Nephron progenitor cell (in vitro differentiated cells): ENCODE data around the gene VASH1.
"Not testable (repeated sequence)": the region's sequence is repeated elsewhere in the genome, so short reads cannot be mapped to it uniquely, and the experiment has no call there.

Experiments
- DNase-seq: peaks from one replicate; pipeline ENCODE4 v3.0.0; 2021
- H3K27ac Mint-ChIP-seq: 2 replicates; pipeline ENCODE4 v1.8.0; 2021; ENCODE audit warnings: mild to moderate bottlenecking, moderate library complexity, mixed read lengths
- H3K27me3 Mint-ChIP-seq: 2 replicates; pipeline ENCODE4 v1.8.0; 2021; ENCODE audit warnings: mild to moderate bottlenecking, low read depth, mixed read lengths; ENCODE audit not compliant: poor library complexity
- H3K36me3 Mint-ChIP-seq: 2 replicates; pipeline ENCODE4 v1.8.0; 2021; ENCODE audit warnings: low read depth, mixed read lengths
- H3K4me1 Mint-ChIP-seq: 2 replicates; pipeline ENCODE4 v1.8.0; 2021; ENCODE audit warnings: mixed read lengths
- H3K4me3 Mint-ChIP-seq: 2 replicates; pipeline ENCODE4 v1.8.0; 2021; ENCODE audit warnings: mild to moderate bottlenecking, moderate library complexity, mixed read lengths
- H3K9me3 Mint-ChIP-seq: 2 replicates; pipeline ENCODE4 v1.8.0; 2021; ENCODE audit warnings: mild to moderate bottlenecking, moderate library complexity, mixed read lengths
- CTCF ChIP-seq: fragments of 200-600 bp; sonication (generic); IDR thresholded peaks from 2 replicates; pipeline ENCODE4 v1.5.0; 2021; ENCODE audit warnings: antibody characterized with exemption

Gene VASH1

GRCh38 chr14:76729953-76730505, 31.2 kb upstream of the VASH1 start:
- no peak for DNase-seq
- no peak for TF ChIP-seq CTCF
- H3K4me3 Mint-ChIP-seq = no peak overlapping the region
- H3K27ac Mint-ChIP-seq = peak overlapping the region; percentile 2
- peaks cover 11% of the 10 kb centered on the region for H3K9me3 Mint-ChIP-seq
- H3K4me1 Mint-ChIP-seq = peaks cover 6% of the 10 kb centered on the region
- H3K27me3 Mint-ChIP-seq = peaks cover 19% of the 10 kb centered on the region
- no peaks in the 10 kb centered on the region for H3K36me3 Mint-ChIP-seq

- H3K4me3 Mint-ChIP-seq, H3K4me1 Mint-ChIP-seq, DNase-seq, H3K36me3 Mint-ChIP-seq, H3K27ac Mint-ChIP-seq: not testable (repeated sequence)
- Mint-ChIP-seq H3K9me3 (peaks cover 48% of the 10 kb centered on the region), H3K27me3 (peaks cover 16% of the 10 kb centered on the region)
Observed at GRCh38 chr14:76734501-76734900, 26.8 kb upstream of the VASH1 start.

- Mint-ChIP-seq H3K4me3 (no peak overlapping the region), H3K4me1 (no peaks in the 10 kb centered on the region), H3K27ac (no peak overlapping the region), H3K36me3 (peaks cover 19% of the 10 kb centered on the region), H3K9me3 (peaks cover 68% of the 10 kb centered on the region), H3K27me3 (peaks cover 21% of the 10 kb centered on the region)
- no peak for TF ChIP-seq CTCF
- DNase-seq = no peak
Observed at GRCh38 chr14:76736514-76736913, 24.8 kb upstream of the VASH1 start.

GRCh38 chr14:76741074-76741473, 20.2 kb upstream of the VASH1 start:
- H3K36me3 Mint-ChIP-seq = peaks cover 33% of the 10 kb centered on the region
- peaks cover 97% of the 10 kb centered on the region for H3K9me3 Mint-ChIP-seq
- no peak for DNase-seq
- peaks cover 18% of the 10 kb centered on the region for H3K27me3 Mint-ChIP-seq
- no peak overlapping the region for H3K27ac Mint-ChIP-seq
- no peaks in the 10 kb centered on the region for H3K4me1 Mint-ChIP-seq
- no peak for TF ChIP-seq CTCF
- no peak overlapping the region for H3K4me3 Mint-ChIP-seq

GRCh38 chr14:76742185-76742584, 19.1 kb upstream of the VASH1 start:
- Mint-ChIP-seq H3K4me3 (no peak overlapping the region), H3K4me1 (no peaks in the 10 kb centered on the region)

GRCh38 chr14:76742966-76743365, 18.3 kb upstream of the VASH1 start:
- Mint-ChIP-seq H3K9me3 (peaks cover 90% of the 10 kb centered on the region), H3K27me3 (peaks cover 15% of the 10 kb centered on the region), H3K4me1 (no peaks in the 10 kb centered on the region), H3K36me3 (peaks cover 33% of the 10 kb centered on the region), H3K27ac (no peak overlapping the region), H3K4me3 (no peak overlapping the region)
- TF ChIP-seq CTCF = no peak
- DNase-seq = no peak

More at GRCh38 chr14:76742185-76742584, 19.1 kb upstream of the VASH1 start:
- no peak for TF ChIP-seq CTCF
- DNase-seq = no peak
- peaks cover 92% of the 10 kb centered on the region for H3K9me3 Mint-ChIP-seq
- H3K36me3 Mint-ChIP-seq = peaks cover 33% of the 10 kb centered on the region
- H3K27me3 Mint-ChIP-seq = peaks cover 18% of the 10 kb centered on the region
- H3K27ac Mint-ChIP-seq = no peak overlapping the region
